ENCODE data around the gene BLOC1S3.
A peak's percentile ranks its signal among the peaks of the same experiment; 100 is the strongest.

Gene BLOC1S3

GRCh38 chr19:45161738-45162607, 16.6 kb upstream of the BLOC1S3 start:
- DNase-seq (ENCODE audit: low read depth), result no peak

- DNase-seq (ENCODE audit: low read depth), result no peak
Observed at GRCh38 chr19:45162608-45163143, 15.9 kb upstream of the BLOC1S3 start.

GRCh38 chr19:45163156-45163555, 15.4 kb upstream of the BLOC1S3 start:
- no peak for DNase-seq (ENCODE audit: low read depth)

GRCh38 chr19:45163751-45164460, 14.7 kb upstream of the BLOC1S3 start:
- no peak for DNase-seq (ENCODE audit: low read depth)

- peak; percentile 63 for DNase-seq (ENCODE audit: low read depth)
Observed at GRCh38 chr19:45164577-45165335, 13.8 kb upstream of the BLOC1S3 start.

- DNase-seq (ENCODE audit: low read depth), result no peak
Observed at GRCh38 chr19:45166723-45167252, 11.8 kb upstream of the BLOC1S3 start.

GRCh38 chr19:45168767-45169351, 9.7 kb upstream of the BLOC1S3 start:
- DNase-seq (ENCODE audit: low read depth), result no peak

- DNase-seq (ENCODE audit: low read depth), result no peak
Observed at GRCh38 chr19:45169602-45170001, 9.0 kb upstream of the BLOC1S3 start.

- DNase-seq (ENCODE audit: low read depth), result no peak
Observed at GRCh38 chr19:45170146-45171106, 8.2 kb upstream of the BLOC1S3 start.

- peak; percentile 25 for DNase-seq (ENCODE audit: low read depth)
Observed at GRCh38 chr19:45171211-45171623, 7.4 kb upstream of the BLOC1S3 start.

- DNase-seq (ENCODE audit: low read depth), result no peak
Observed at GRCh38 chr19:45172173-45172572, 6.4 kb upstream of the BLOC1S3 start.

GRCh38 chr19:45172611-45173208, 5.9 kb upstream of the BLOC1S3 start:
- DNase-seq (ENCODE audit: low read depth), result no peak

- DNase-seq (ENCODE audit: low read depth), result no peak
Observed at GRCh38 chr19:45173816-45174215, 4.8 kb upstream of the BLOC1S3 start.

GRCh38 chr19:45175515-45176345, 2.9 kb upstream of the BLOC1S3 start:
- no peak for DNase-seq (ENCODE audit: low read depth)

- DNase-seq (ENCODE audit: low read depth), result no peak
Observed at GRCh38 chr19:45177817-45178261, 745 bp upstream of the BLOC1S3 start, which contains the start of gene TRAPPC6A. TRAPPC6A (minus strand) TSS chr19:45178237; CDS start chr19:45178218, 19 bp downstream.

GRCh38 chr19:45179072-45179891, 698 bp downstream of the BLOC1S3 start:
- peak; percentile 38 for DNase-seq (ENCODE audit: low read depth)

GRCh38 chr19:45179892-45180370, 1.3 kb downstream of the BLOC1S3 start:
- DNase-seq (ENCODE audit: low read depth), result no peak

GRCh38 chr19:45180936-45181335, 2.4 kb downstream of the BLOC1S3 start:
- no peak for DNase-seq (ENCODE audit: low read depth)

Data from activated T-cell treated with anti-CD3 and anti-CD28 coated beads for 48 hours (primary cell).